ENCODE data around the gene MFRP. TPM values are rescaled to one million over a fixed set of nuclear protein-coding genes. Genes with fewer than 3 reads are reported as not detected.

Gene MFRP
- total RNA-seq, 4 donors from 2014 or later: 0.11 TPM; not detected in 3

GRCh38 chr11:119363081-119363850 lies 16.8 kb upstream of the MFRP start:
- Histone ChIP-seq H3K9me3 (no peaks in the 10 kb centered on the region), H3K4me3 (peak overlapping the region; percentile 57), H3K36me3 (no peaks in the 10 kb centered on the region), H3K27me3 (peaks cover 30% of the 10 kb centered on the region), H3K4me1 (peaks cover 59% of the 10 kb centered on the region), H3K27ac (peak overlapping the region; percentile 57)
- peak in 1 of 2 donors; percentile 62 for DNase-seq (ENCODE audit: low spot score in 2 of 2)
- 42% methylated on average over 22 of the region's 44 CpGs for WGBS
- TF ChIP-seq POLR2A (IDR thresholded peaks at IDR 0.05) (no peak), CTCF (IDR thresholded peaks at IDR 0.05) (no peak), EP300 (IDR thresholded peaks at IDR 0.05) (no peak), POLR2AphosphoS5 (IDR thresholded peaks at IDR 0.05) (no peak)

GRCh38 chr11:119362741-119363080 lies 16.2 kb upstream of the MFRP start:
- H3K36me3 ChIP-seq: no peaks in the 10 kb centered on the region
- peak overlapping the region; percentile 57 for H3K27ac ChIP-seq
- DNase-seq (ENCODE audit: low spot score in 2 of 2): no peak
- H3K4me1 ChIP-seq: peaks cover 53% of the 10 kb centered on the region
- H3K27me3 ChIP-seq: peaks cover 28% of the 10 kb centered on the region
- peak overlapping the region; percentile 57 for H3K4me3 ChIP-seq
- H3K9me3 ChIP-seq: no peaks in the 10 kb centered on the region
- TF ChIP-seq POLR2AphosphoS5 (IDR thresholded peaks at IDR 0.05): no peak
- no peak for TF ChIP-seq CTCF (IDR thresholded peaks at IDR 0.05)
- TF ChIP-seq POLR2A (IDR thresholded peaks at IDR 0.05): no peak
- TF ChIP-seq EP300 (IDR thresholded peaks at IDR 0.05): no peak
- 92% methylated on average over 5 of the region's 5 CpGs for WGBS

GRCh38 chr11:119361941-119362725 lies 15.6 kb upstream of the MFRP start:
- peaks cover 24% of the 10 kb centered on the region for H3K27me3 ChIP-seq
- H3K36me3 ChIP-seq: no peaks in the 10 kb centered on the region
- TF ChIP-seq POLR2AphosphoS5 (IDR thresholded peaks at IDR 0.05) (no peak), CTCF (IDR thresholded peaks at IDR 0.05) (no peak), POLR2A (IDR thresholded peaks at IDR 0.05) (no peak), EP300 (IDR thresholded peaks at IDR 0.05) (no peak)
- no peak overlapping the region for H3K4me3 ChIP-seq
- H3K4me1 ChIP-seq: peaks cover 48% of the 10 kb centered on the region
- no peaks in the 10 kb centered on the region for H3K9me3 ChIP-seq
- peak overlapping the region; percentile 57 for H3K27ac ChIP-seq
- DNase-seq (ENCODE audit: low spot score in 2 of 2): peak in 1 of 2 donors; percentile 44
- WGBS: 83% methylated on average over 11 of the region's 11 CpGs

GRCh38 chr11:119361056-119361787 lies 14.7 kb upstream of the MFRP start:
- TF ChIP-seq POLR2AphosphoS5 (IDR thresholded peaks at IDR 0.05): no peak
- no peak for TF ChIP-seq POLR2A (IDR thresholded peaks at IDR 0.05)
- TF ChIP-seq CTCF (IDR thresholded peaks at IDR 0.05): no peak
- TF ChIP-seq EP300 (IDR thresholded peaks at IDR 0.05): no peak
- peak overlapping the region; percentile 43 for H3K27ac ChIP-seq
- peaks cover 21% of the 10 kb centered on the region for H3K27me3 ChIP-seq
- 38% methylated on average over 7 of the region's 8 CpGs for WGBS
- no peaks in the 10 kb centered on the region for H3K9me3 ChIP-seq
- peaks cover 49% of the 10 kb centered on the region for H3K4me1 ChIP-seq
- H3K4me3 ChIP-seq: no peak overlapping the region
- no peaks in the 10 kb centered on the region for H3K36me3 ChIP-seq
- peak in 1 of 2 donors; percentile 61 for DNase-seq (ENCODE audit: low spot score in 2 of 2)
